GM23338 (cell line): ENCODE data around the gene TNFRSF19. TPM values are rescaled to one million over a fixed set of nuclear protein-coding genes. Genes with fewer than 3 reads are reported as not detected.

Source experiments
- ATAC-seq: fragments of 200-7000 bp; cut with Tn5 transposase; 3 replicates; pipeline ENCODE4 v1.9.1; 2020
- DNase-seq: peaks from one replicate; pipeline ENCODE4 v3.0.0-alpha.2; 2015; ENCODE audit warnings: low spot score
- H2AFZ ChIP-seq: fragments of 200-600 bp; sonication (generic); 2 replicates; pipeline ENCODE4 v1.8.0; 2016; ENCODE audit warnings: antibody characterized with exemption, mild to moderate bottlenecking, moderate library complexity
- H3F3A ChIP-seq: fragments of 200-600 bp; sonication (generic); replicated peaks from 2 replicates; pipeline ENCODE4 v1.8.0; 2017; ENCODE audit warnings: antibody characterized with exemption, mixed run types, low read depth
- H3K27ac ChIP-seq: fragments of 200-600 bp; sonication (generic); 2 replicates; pipeline ENCODE4 v1.6.1; 2016; ENCODE audit warnings: low read depth
- H3K27me3 ChIP-seq: fragments of 200-600 bp; sonication (generic); 2 replicates; pipeline ENCODE4 v1.8.0; 2016; ENCODE audit warnings: mild to moderate bottlenecking, mixed run types, moderate library complexity; ENCODE audit not compliant: insufficient read depth
- H3K36me3 ChIP-seq: fragments of 200-600 bp; sonication (generic); 2 replicates; pipeline ENCODE4 v1.8.0; 2016; ENCODE audit warnings: mild to moderate bottlenecking; ENCODE audit not compliant: insufficient read depth
- H3K4me1 ChIP-seq: fragments of 200-600 bp; sonication (generic); 2 replicates; pipeline ENCODE4 v1.8.0; 2016; ENCODE audit warnings: mild to moderate bottlenecking, moderate library complexity; ENCODE audit not compliant: insufficient read depth
- H3K4me2 ChIP-seq: fragments of 200-600 bp; sonication (generic); 2 replicates; pipeline ENCODE4 v1.7.1; 2017; ENCODE audit warnings: mixed run types
- H3K4me3 ChIP-seq: fragments of 200-600 bp; sonication (generic); 2 replicates; pipeline ENCODE4 v1.6.1; 2016; ENCODE audit warnings: mixed run types
- H3K79me2 ChIP-seq: fragments of 200-600 bp; sonication (generic); replicated peaks from 2 replicates; pipeline ENCODE4 v1.8.0; 2017; ENCODE audit warnings: mild to moderate bottlenecking; ENCODE audit not compliant: insufficient read depth
- H3K9me2 ChIP-seq: fragments of 200-600 bp; sonication (generic); 2 replicates; pipeline ENCODE4 v1.8.0; 2017; ENCODE audit not compliant: insufficient read depth
- H4K20me1 ChIP-seq: fragments of 200-600 bp; sonication (generic); replicated peaks from 2 replicates; pipeline ENCODE4 v1.8.0; 2017; ENCODE audit warnings: mild to moderate bottlenecking; ENCODE audit not compliant: insufficient read depth
- H3K27ac Mint-ChIP-seq: 2 replicates; pipeline ENCODE4 v1.8.0; 2020; ENCODE audit warnings: inconsistent platforms, mild to moderate bottlenecking, moderate library complexity, mixed read lengths
- H3K27me3 Mint-ChIP-seq: 3 replicates; pipeline ENCODE4 v1.8.0; 2022; ENCODE audit warnings: low read depth, mild to moderate bottlenecking, moderate library complexity, mixed read lengths, inconsistent platforms; ENCODE audit not compliant: insufficient read depth, poor library complexity
- H3K36me3 Mint-ChIP-seq: 3 replicates; pipeline ENCODE4 v1.8.0; 2021; ENCODE audit warnings: low read depth, mild to moderate bottlenecking, inconsistent platforms, moderate library complexity, mixed read lengths
- H3K4me1 Mint-ChIP-seq: 3 replicates; pipeline ENCODE4 v1.8.0; 2020; ENCODE audit warnings: mild to moderate bottlenecking, inconsistent platforms, mixed read lengths
- H3K4me3 Mint-ChIP-seq: 3 replicates; pipeline ENCODE4 v1.8.0; 2021; ENCODE audit warnings: moderate library complexity, mild to moderate bottlenecking, inconsistent platforms, mixed read lengths
- H3K9me3 Mint-ChIP-seq: 3 replicates; pipeline ENCODE4 v1.8.0; 2020; ENCODE audit warnings: moderate library complexity, mild to moderate bottlenecking, inconsistent platforms, mixed read lengths
- CREB1 ChIP-seq: fragments of 250-450 bp; sonication (Bioruptor Pico); IDR thresholded peaks from 2 replicates; pipeline ENCODE4 v1.5.0; 2020; ENCODE audit warnings: low read depth, mild to moderate bottlenecking, moderate library complexity
- ETS1 ChIP-seq: IDR thresholded peaks from 2 replicates; pipeline ENCODE4 v1.6.1; 2016; ENCODE audit warnings: antibody characterized with exemption
- EZH2 ChIP-seq: fragments of 200-600 bp; sonication (generic); IDR thresholded peaks from one replicate; pipeline ENCODE4 v1.8.0; 2017; ENCODE audit warnings: antibody characterized with exemption, mild to moderate bottlenecking, low read depth; ENCODE audit not compliant: unreplicated experiment
- EZH2phosphoT487 ChIP-seq: fragments of 200-600 bp; sonication (generic); IDR thresholded peaks from one replicate; pipeline ENCODE4 v1.8.1; 2018; ENCODE audit warnings: antibody characterized with exemption; ENCODE audit not compliant: unreplicated experiment
- JUNB ChIP-seq: IDR thresholded peaks from one replicate; pipeline ENCODE4 v1.6.1; 2016; ENCODE audit warnings: antibody characterized with exemption; ENCODE audit not compliant: unreplicated experiment
- NANOG ChIP-seq: IDR thresholded peaks from 2 replicates; pipeline ENCODE4 v1.6.1; 2016; ENCODE audit warnings: antibody characterized with exemption, borderline replicate concordance
- POLR2AphosphoS5 ChIP-seq: IDR thresholded peaks from 2 replicates; pipeline ENCODE4 v1.6.1; 2016; ENCODE audit warnings: antibody characterized with exemption, low read depth
- STAT1 ChIP-seq: IDR thresholded peaks from one replicate; pipeline ENCODE4 v1.6.1; 2016; ENCODE audit warnings: antibody characterized with exemption; ENCODE audit not compliant: unreplicated experiment
- ZNF114 ChIP-seq: fragments of 250-450 bp; sonication (Bioruptor Pico); IDR thresholded peaks from 2 replicates; pipeline ENCODE4 v1.5.0; 2020; ENCODE audit warnings: mild to moderate bottlenecking, moderate library complexity
- ZNF331 ChIP-seq: fragments of 250-450 bp; sonication (Bioruptor Pico); IDR thresholded peaks from 2 replicates; pipeline ENCODE4 v1.5.0; 2020; ENCODE audit warnings: low read depth, mild to moderate bottlenecking, moderate library complexity
- ZNF462 ChIP-seq: fragments of 250-450 bp; sonication (Bioruptor Pico); IDR thresholded peaks from 2 replicates; pipeline ENCODE4 v1.5.0; 2020; ENCODE audit warnings: mild to moderate bottlenecking, moderate library complexity
- polyA plus RNA-seq: library from polyadenylated mRNA; unstranded; fragments of >200 nt; fragmentation: Nextera tagmentation; extraction: Ambion mirVana; gene quantifications from 2 replicates; pipeline ENCODE4 v1.2.1, GENCODE V29; 2016
- total RNA-seq: library from RNA; depleted of rRNA; stranded (reverse); fragments of >200 nt; shearing (Covaris generic); gene quantifications from 2 replicates; pipeline ENCODE4 v1.2.3, GENCODE V29; 2014
- TF ChIP-seq, protein P1 (sequence below), 2 experiments: fragments of 200-600 bp in 1 of 2; sonication (generic) in 1 of 2; conservative IDR thresholded peaks; 2 replicates each; pipeline versions ENCODE4 v1.5.1 to v1.6.1; 2016 to 2017; ENCODE audit warnings: antibody characterized with exemption in 2 of 2, low read depth in 2 of 2, mild to moderate bottlenecking in 2 of 2, moderate library complexity in 1 of 2
- TF ChIP-seq, protein P2 (sequence below): IDR thresholded peaks from one replicate; pipeline ENCODE4 v1.6.1; 2018; ENCODE audit warnings: antibody characterized with exemption; ENCODE audit not compliant: unreplicated experiment

The TNFRSF19 gene
- total and polyA plus RNA-seq, 2 experiments from 2014 or later, result 0.21 to 0.35 TPM

DNA sequence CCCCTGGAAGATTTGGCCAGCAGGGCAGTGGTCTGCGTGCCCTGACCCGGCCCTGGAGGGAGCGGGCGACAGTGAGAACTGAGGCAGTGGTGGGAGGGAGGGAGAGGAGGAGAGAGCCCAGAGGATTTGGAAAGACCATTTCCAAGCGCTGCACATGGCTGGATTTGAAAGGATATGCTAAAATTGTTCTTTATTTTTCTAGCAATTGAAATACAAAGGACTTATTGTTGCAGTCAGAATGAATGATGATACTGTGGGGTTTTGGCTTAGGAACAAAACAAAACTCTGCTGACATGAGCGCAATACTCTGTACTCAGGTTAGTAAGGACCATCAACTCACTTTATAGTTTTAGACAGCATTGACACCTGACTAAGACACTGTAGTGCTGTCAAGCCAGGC is 69.5 kb downstream of the TNFRSF19 start:
- no peak for DNase-seq
- Histone ChIP-seq H3K4me1 (peaks cover 29% of the 10 kb centered on the region), H3K36me3 (no peaks in the 10 kb centered on the region), H3K4me2 (no peak overlapping the region), H3K9me2 (no peaks in the 10 kb centered on the region), H3K79me2 (no peaks in the 10 kb centered on the region), H2AFZ (peak overlapping the region; percentile 86), H3F3A (no peaks in the 10 kb centered on the region), H3K27ac (no peak overlapping the region), H4K20me1 (no peaks in the 10 kb centered on the region), H3K4me3 (no peak overlapping the region), H3K27me3 (no peaks in the 10 kb centered on the region)
- Mint-ChIP-seq H3K27me3 (peaks cover 12% of the 10 kb centered on the region), H3K9me3 (no peaks in the 10 kb centered on the region), H3K27ac (no peak overlapping the region), H3K4me1 (peaks cover 44% of the 10 kb centered on the region), H3K4me3 (no peak overlapping the region), H3K36me3 (no peaks in the 10 kb centered on the region)
- TF ChIP-seq NANOG (no peak), POLR2AphosphoS5 (no peak), ZNF331 (no peak), STAT1 (no peak), ZNF114 (CRISPR knock-in tag) (no peak), EZH2phosphoT487 (no peak), JUNB (no peak), ETS1 (no peak), EZH2 (no peak), ZNF462 (no peak), CREB1 (CRISPR knock-in tag) (no peak)
- TF ChIP-seq, protein P1, sequence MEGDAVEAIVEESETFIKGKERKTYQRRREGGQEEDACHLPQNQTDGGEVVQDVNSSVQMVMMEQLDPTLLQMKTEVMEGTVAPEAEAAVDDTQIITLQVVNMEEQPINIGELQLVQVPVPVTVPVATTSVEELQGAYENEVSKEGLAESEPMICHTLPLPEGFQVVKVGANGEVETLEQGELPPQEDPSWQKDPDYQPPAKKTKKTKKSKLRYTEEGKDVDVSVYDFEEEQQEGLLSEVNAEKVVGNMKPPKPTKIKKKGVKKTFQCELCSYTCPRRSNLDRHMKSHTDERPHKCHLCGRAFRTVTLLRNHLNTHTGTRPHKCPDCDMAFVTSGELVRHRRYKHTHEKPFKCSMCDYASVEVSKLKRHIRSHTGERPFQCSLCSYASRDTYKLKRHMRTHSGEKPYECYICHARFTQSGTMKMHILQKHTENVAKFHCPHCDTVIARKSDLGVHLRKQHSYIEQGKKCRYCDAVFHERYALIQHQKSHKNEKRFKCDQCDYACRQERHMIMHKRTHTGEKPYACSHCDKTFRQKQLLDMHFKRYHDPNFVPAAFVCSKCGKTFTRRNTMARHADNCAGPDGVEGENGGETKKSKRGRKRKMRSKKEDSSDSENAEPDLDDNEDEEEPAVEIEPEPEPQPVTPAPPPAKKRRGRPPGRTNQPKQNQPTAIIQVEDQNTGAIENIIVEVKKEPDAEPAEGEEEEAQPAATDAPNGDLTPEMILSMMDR (conservative IDR thresholded peaks at IDR 0.05; ENCODE audit: low read depth in 2 of 2), result no peak
- TF ChIP-seq, protein P2, sequence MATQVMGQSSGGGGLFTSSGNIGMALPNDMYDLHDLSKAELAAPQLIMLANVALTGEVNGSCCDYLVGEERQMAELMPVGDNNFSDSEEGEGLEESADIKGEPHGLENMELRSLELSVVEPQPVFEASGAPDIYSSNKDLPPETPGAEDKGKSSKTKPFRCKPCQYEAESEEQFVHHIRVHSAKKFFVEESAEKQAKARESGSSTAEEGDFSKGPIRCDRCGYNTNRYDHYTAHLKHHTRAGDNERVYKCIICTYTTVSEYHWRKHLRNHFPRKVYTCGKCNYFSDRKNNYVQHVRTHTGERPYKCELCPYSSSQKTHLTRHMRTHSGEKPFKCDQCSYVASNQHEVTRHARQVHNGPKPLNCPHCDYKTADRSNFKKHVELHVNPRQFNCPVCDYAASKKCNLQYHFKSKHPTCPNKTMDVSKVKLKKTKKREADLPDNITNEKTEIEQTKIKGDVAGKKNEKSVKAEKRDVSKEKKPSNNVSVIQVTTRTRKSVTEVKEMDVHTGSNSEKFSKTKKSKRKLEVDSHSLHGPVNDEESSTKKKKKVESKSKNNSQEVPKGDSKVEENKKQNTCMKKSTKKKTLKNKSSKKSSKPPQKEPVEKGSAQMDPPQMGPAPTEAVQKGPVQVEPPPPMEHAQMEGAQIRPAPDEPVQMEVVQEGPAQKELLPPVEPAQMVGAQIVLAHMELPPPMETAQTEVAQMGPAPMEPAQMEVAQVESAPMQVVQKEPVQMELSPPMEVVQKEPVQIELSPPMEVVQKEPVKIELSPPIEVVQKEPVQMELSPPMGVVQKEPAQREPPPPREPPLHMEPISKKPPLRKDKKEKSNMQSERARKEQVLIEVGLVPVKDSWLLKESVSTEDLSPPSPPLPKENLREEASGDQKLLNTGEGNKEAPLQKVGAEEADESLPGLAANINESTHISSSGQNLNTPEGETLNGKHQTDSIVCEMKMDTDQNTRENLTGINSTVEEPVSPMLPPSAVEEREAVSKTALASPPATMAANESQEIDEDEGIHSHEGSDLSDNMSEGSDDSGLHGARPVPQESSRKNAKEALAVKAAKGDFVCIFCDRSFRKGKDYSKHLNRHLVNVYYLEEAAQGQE, result no peak
- no peak for ATAC-seq
